RWPE2 (cell line): ENCODE data around the gene KCNMA1.

ENCODE experiments used
- ATAC-seq: fragments of 200-7000 bp; cut with Tn5 transposase; 3 replicates; pipeline ENCODE4 v1.9.1; 2021; ENCODE audit warnings: low read depth
- DNase-seq: peaks from one replicate; pipeline ENCODE4 v3.0.0-alpha.2; 2020; ENCODE audit warnings: low spot score
- H3K27ac ChIP-seq: fragments of 450-650 bp; 2 replicates; pipeline ENCODE4 v1.5.1; 2017; ENCODE audit warnings: mild to moderate bottlenecking; ENCODE audit not compliant: poor library complexity, severe bottlenecking
- H3K27me3 ChIP-seq: fragments of 250-450 bp; sonication (Bioruptor Pico); 2 replicates; pipeline ENCODE4 v1.5.1; 2021; ENCODE audit warnings: mild to moderate bottlenecking, moderate library complexity; ENCODE audit not compliant: insufficient read depth, poor library complexity, severe bottlenecking
- H3K36me3 ChIP-seq: fragments of 250-450 bp; sonication (Bioruptor Pico); 2 replicates; pipeline ENCODE4 v1.5.1; 2020; ENCODE audit warnings: low read depth, mild to moderate bottlenecking, moderate library complexity
- H3K4me1 ChIP-seq: fragments of 250-450 bp; sonication (Bioruptor Pico); 2 replicates; pipeline ENCODE4 v1.5.1; 2021; ENCODE audit warnings: mild to moderate bottlenecking, moderate library complexity; ENCODE audit not compliant: insufficient read depth, poor library complexity, severe bottlenecking
- H3K4me3 ChIP-seq: fragments of 250-450 bp; sonication (Bioruptor Pico); 2 replicates; pipeline ENCODE4 v1.5.1; 2021; ENCODE audit warnings: mild to moderate bottlenecking, moderate library complexity; ENCODE audit not compliant: severe bottlenecking
- H3K9me3 ChIP-seq: fragments of 250-450 bp; sonication (Bioruptor Pico); 2 replicates; pipeline ENCODE4 v1.5.1; 2021; ENCODE audit warnings: mild to moderate bottlenecking, moderate library complexity; ENCODE audit not compliant: severe bottlenecking
- CTCF ChIP-seq: fragments of 450-650 bp; IDR thresholded peaks from one replicate; pipeline ENCODE4 v1.5.1; 2017; ENCODE audit warnings: mild to moderate bottlenecking, moderate library complexity; ENCODE audit not compliant: poor library complexity, severe bottlenecking

KCNMA1 gene

GRCh38 chr10:77622889-77623291 is 14.7 kb downstream of the KCNMA1 start:
- ATAC-seq, result no peak
- H3K4me3 ChIP-seq, result no peak overlapping the region

GRCh38 chr10:77620731-77621130 is 16.9 kb downstream of the KCNMA1 start:
- Histone ChIP-seq H3K4me1 (no peaks in the 10 kb centered on the region), H3K27me3 (no peaks in the 10 kb centered on the region), H3K36me3 (no peaks in the 10 kb centered on the region; the same call in 1 of the 2 replicates), H3K9me3 (no peaks in the 10 kb centered on the region), H3K27ac (no peak overlapping the region), H3K4me3 (no peak overlapping the region)
- DNase-seq (no peak), ATAC-seq (no peak)
- no peak for TF ChIP-seq CTCF

More at GRCh38 chr10:77622889-77623291, 14.7 kb downstream of the KCNMA1 start:
- Histone ChIP-seq H3K4me1 (no peaks in the 10 kb centered on the region), H3K9me3 (no peaks in the 10 kb centered on the region), H3K27me3 (no peaks in the 10 kb centered on the region), H3K36me3 (no peaks in the 10 kb centered on the region), H3K27ac (no peak overlapping the region)
- no peak for DNase-seq
- no peak for TF ChIP-seq CTCF

GRCh38 chr10:77619964-77620703 is 17.5 kb downstream of the KCNMA1 start:
- Histone ChIP-seq H3K27me3 (no peaks in the 10 kb centered on the region), H3K36me3 (no peaks in the 10 kb centered on the region; the same call in 1 of the 2 replicates), H3K27ac (no peak overlapping the region), H3K4me3 (no peak overlapping the region), H3K4me1 (peaks cover 1% of the 10 kb centered on the region), H3K9me3 (no peaks in the 10 kb centered on the region)
- no peak for DNase-seq
- ATAC-seq, result no peak
- no peak for TF ChIP-seq CTCF

- DNase-seq (no peak), ATAC-seq (no peak)
- H3K27me3 ChIP-seq, result no peaks in the 10 kb centered on the region
- TF ChIP-seq CTCF, result no peak
- no peak overlapping the region for H3K4me3 ChIP-seq
- no peak overlapping the region for H3K27ac ChIP-seq
- H3K36me3 ChIP-seq, result no peaks in the 10 kb centered on the region; the same call in 1 of the 2 replicates
- no peaks in the 10 kb centered on the region for H3K9me3 ChIP-seq
- peaks cover 7% of the 10 kb centered on the region for H3K4me1 ChIP-seq
Observed at GRCh38 chr10:77618117-77618516, 19.5 kb downstream of the KCNMA1 start.

- TF ChIP-seq CTCF, result no peak
- Histone ChIP-seq H3K27me3 (no peaks in the 10 kb centered on the region), H3K4me1 (peaks cover 7% of the 10 kb centered on the region), H3K9me3 (no peaks in the 10 kb centered on the region), H3K36me3 (no peaks in the 10 kb centered on the region; the same call in 1 of the 2 replicates), H3K27ac (no peak overlapping the region), H3K4me3 (no peak overlapping the region)
- DNase-seq (no peak), ATAC-seq (no peak)
Observed at GRCh38 chr10:77616766-77617165, 20.8 kb downstream of the KCNMA1 start.
